ENCODE data around the gene PLCB4. TPM values are rescaled to one million over a fixed set of nuclear protein-coding genes. Genes with fewer than 3 reads are reported as not detected.

Gene PLCB4
- total RNA-seq, 1 donor from 2014 or later = 20.6 TPM

DNA sequence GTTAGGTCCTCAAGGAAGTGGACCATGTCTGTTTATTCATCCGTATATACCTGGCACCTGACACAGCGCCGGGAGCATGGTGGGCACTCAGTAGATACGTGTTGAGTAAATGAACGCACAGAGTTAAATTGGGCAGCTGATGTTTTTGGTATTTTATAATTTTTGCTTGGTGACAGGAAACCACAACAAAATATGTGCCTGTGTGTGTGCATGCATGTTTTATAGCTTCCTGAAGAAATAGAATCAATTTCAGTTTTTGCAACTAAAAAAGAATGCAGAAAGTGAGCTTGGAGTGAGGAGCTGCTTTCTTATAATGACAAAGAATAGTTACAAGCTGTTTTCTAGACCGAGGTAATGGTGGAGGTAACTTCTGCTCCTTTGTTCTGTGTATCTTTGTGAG, 91.4 kb downstream of the PLCB4 start:
- Histone ChIP-seq H3K4me3 (no peak overlapping the region), H3K9me3 (ENCODE audit: low read depth) (no peaks in the 10 kb centered on the region), H3F3A (ENCODE audit: low read depth) (peaks cover 8% of the 10 kb centered on the region), H3K79me2 (ENCODE audit: low read depth) (peaks cover 7% of the 10 kb centered on the region), H3K27ac (peak overlapping the region; percentile 31), H3K9ac (no peak overlapping the region), H3K4me2 (peak overlapping the region; percentile 48), H2AFZ (replicated peaks) (no peak overlapping the region), H4K20me1 (ENCODE audit: low read depth) (no peaks in the 10 kb centered on the region), H3K27me3 (no peaks in the 10 kb centered on the region), H3K4me1 (peaks cover 19% of the 10 kb centered on the region), H3K36me3 (no peaks in the 10 kb centered on the region)
- TF ChIP-seq, protein P1, sequence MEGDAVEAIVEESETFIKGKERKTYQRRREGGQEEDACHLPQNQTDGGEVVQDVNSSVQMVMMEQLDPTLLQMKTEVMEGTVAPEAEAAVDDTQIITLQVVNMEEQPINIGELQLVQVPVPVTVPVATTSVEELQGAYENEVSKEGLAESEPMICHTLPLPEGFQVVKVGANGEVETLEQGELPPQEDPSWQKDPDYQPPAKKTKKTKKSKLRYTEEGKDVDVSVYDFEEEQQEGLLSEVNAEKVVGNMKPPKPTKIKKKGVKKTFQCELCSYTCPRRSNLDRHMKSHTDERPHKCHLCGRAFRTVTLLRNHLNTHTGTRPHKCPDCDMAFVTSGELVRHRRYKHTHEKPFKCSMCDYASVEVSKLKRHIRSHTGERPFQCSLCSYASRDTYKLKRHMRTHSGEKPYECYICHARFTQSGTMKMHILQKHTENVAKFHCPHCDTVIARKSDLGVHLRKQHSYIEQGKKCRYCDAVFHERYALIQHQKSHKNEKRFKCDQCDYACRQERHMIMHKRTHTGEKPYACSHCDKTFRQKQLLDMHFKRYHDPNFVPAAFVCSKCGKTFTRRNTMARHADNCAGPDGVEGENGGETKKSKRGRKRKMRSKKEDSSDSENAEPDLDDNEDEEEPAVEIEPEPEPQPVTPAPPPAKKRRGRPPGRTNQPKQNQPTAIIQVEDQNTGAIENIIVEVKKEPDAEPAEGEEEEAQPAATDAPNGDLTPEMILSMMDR (IDR thresholded peaks at IDR 0.05) = no peak
- TF ChIP-seq EZH2 (IDR thresholded peaks at IDR 0.05) (no peak), EZH2phosphoT487 (IDR thresholded peaks at IDR 0.05) (no peak)
- no peak overlapping the region for H3K4me3 Mint-ChIP-seq
- DNase-seq (ENCODE audit: low spot score) = no peak
- peaks cover 9% of the 10 kb centered on the region for H3K4me1 Mint-ChIP-seq
- no peaks in the 10 kb centered on the region for H3K36me3 Mint-ChIP-seq
- no peaks in the 10 kb centered on the region for H3K9me3 Mint-ChIP-seq
- no peaks in the 10 kb centered on the region for H3K27me3 Mint-ChIP-seq (ENCODE audit: insufficient read depth, low read depth)
- H3K27ac Mint-ChIP-seq = peak overlapping the region; percentile 27

DNA sequence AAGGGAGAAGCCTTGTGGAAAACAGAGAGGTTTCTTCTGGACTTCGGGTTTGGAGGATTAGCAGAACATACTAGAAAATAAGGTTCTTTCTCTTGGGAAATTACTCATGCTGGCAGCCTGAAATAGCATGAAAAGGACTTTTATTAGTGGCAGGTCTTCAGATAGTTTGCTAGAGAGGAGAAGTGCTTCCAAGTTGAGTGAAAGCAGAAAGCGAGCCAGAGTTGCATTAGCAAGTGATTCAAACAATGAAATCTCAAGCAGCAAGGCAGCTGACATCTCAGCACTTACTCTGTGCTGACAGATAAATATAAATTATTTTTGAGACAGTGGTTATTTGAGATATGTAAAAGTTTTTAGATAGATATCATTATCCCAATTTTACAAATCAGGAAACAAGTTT, 91.9 kb downstream of the PLCB4 start:
- H3K27ac ChIP-seq = peak overlapping the region; percentile 31
- no peaks in the 10 kb centered on the region for H3K9me3 Mint-ChIP-seq
- no peaks in the 10 kb centered on the region for H3K36me3 Mint-ChIP-seq
- H3K9ac ChIP-seq = no peak overlapping the region
- H3F3A ChIP-seq (ENCODE audit: low read depth) = peaks cover 8% of the 10 kb centered on the region
- H3K4me3 ChIP-seq = no peak overlapping the region
- H3K4me3 Mint-ChIP-seq = no peak overlapping the region
- peak overlapping the region; percentile 27 for H3K27ac Mint-ChIP-seq
- H3K36me3 ChIP-seq = no peaks in the 10 kb centered on the region
- H3K27me3 Mint-ChIP-seq (ENCODE audit: insufficient read depth, low read depth) = no peaks in the 10 kb centered on the region
- no peak for DNase-seq (ENCODE audit: low spot score)
- H3K4me1 Mint-ChIP-seq = peaks cover 9% of the 10 kb centered on the region
- no peaks in the 10 kb centered on the region for H4K20me1 ChIP-seq (ENCODE audit: low read depth)
- H3K9me3 ChIP-seq (ENCODE audit: low read depth) = no peaks in the 10 kb centered on the region
- H3K4me1 ChIP-seq = peaks cover 19% of the 10 kb centered on the region
- peaks cover 7% of the 10 kb centered on the region for H3K79me2 ChIP-seq (ENCODE audit: low read depth)
- peak overlapping the region; percentile 48 for H3K4me2 ChIP-seq
- no peaks in the 10 kb centered on the region for H3K27me3 ChIP-seq
- no peak overlapping the region for H2AFZ ChIP-seq (replicated peaks)
- no peak for TF ChIP-seq EZH2 (IDR thresholded peaks at IDR 0.05)
- TF ChIP-seq, protein P1 (IDR thresholded peaks at IDR 0.05) = no peak
- no peak for TF ChIP-seq EZH2phosphoT487 (IDR thresholded peaks at IDR 0.05)

DNA sequence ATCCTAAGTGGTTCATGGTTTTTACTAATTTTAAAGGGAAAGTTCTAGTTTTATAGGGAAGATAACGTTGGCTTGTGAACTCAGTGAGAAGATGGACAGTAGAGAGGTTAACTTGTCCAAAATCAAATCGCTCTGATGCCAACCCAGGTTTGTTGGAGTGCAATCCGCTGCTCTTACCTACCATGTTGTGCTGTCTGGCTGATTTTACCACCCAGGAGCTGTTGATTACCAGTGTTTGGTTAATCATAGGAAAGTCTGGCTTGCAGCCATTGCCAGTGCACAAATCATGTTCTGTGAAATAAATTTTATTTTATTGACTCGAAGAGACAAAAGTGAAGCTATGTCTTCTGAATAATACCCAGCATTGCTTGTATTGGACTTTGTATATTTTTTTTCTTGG, 92.4 kb downstream of the PLCB4 start:
- Mint-ChIP-seq H3K9me3 (no peaks in the 10 kb centered on the region), H3K27me3 (ENCODE audit: insufficient read depth, low read depth) (no peaks in the 10 kb centered on the region), H3K27ac (no peak overlapping the region), H3K36me3 (no peaks in the 10 kb centered on the region), H3K4me3 (no peak overlapping the region), H3K4me1 (peaks cover 9% of the 10 kb centered on the region)
- Histone ChIP-seq H3F3A (ENCODE audit: low read depth) (peaks cover 8% of the 10 kb centered on the region), H3K4me1 (peaks cover 22% of the 10 kb centered on the region), H4K20me1 (ENCODE audit: low read depth) (no peaks in the 10 kb centered on the region), H3K9me3 (ENCODE audit: low read depth) (no peaks in the 10 kb centered on the region), H3K36me3 (no peaks in the 10 kb centered on the region), H3K9ac (no peak overlapping the region), H2AFZ (replicated peaks) (no peak overlapping the region), H3K27ac (no peak overlapping the region), H3K27me3 (no peaks in the 10 kb centered on the region), H3K4me3 (no peak overlapping the region), H3K79me2 (ENCODE audit: low read depth) (peaks cover 7% of the 10 kb centered on the region), H3K4me2 (peak overlapping the region; percentile 48)
- no peak for TF ChIP-seq EZH2phosphoT487 (IDR thresholded peaks at IDR 0.05)
- TF ChIP-seq, protein P1 (IDR thresholded peaks at IDR 0.05) = no peak
- TF ChIP-seq EZH2 (IDR thresholded peaks at IDR 0.05) = no peak
- DNase-seq (ENCODE audit: low spot score) = no peak
